Keratinocyte (primary cell): ENCODE measurements around the gene ZNF689.

Experiments
- EZH2 ChIP-seq: IDR thresholded peaks from one replicate; pipeline ENCODE4 v1.6.1; 2012; ENCODE audit warnings: inconsistent platforms, mild to moderate bottlenecking, low read length, moderate library complexity
- TF ChIP-seq, protein P1 (sequence below), 3 experiments: IDR thresholded peaks in 1 of 3; conservative IDR thresholded peaks in 1 of 3; optimal IDR thresholded peaks in 1 of 3; 2 replicates in 2 of 3; 3 replicates in 1 of 3; pipeline versions ENCODE3 to v1.5.1; 2011; ENCODE audit warnings: low read length in 3 of 3, mild to moderate bottlenecking in 3 of 3, moderate library complexity in 2 of 3, control low read depth in 1 of 3, inconsistent platforms in 1 of 3; ENCODE audit not compliant: insufficient read depth in 2 of 3; ENCODE audit errors: extremely low read depth in 1 of 3

DNA sequence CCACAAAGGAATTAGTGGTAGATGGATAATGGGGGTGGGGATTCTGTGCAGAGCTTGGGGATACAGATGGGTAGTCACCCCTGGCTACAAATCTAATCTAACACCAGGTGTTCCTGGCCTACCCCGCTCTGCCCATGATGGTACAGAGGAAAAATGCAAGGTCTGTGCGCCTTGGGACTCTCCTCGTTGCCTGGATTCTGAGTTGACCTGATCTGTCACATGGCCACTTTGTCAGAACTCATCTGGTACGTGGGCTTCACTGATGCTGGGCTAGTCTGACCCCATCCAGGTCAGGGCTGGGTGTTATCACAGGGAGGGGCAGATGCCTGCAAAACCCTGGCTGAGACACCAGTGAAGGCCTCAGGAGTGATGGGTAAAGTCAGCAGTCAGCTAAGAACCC is 57.2 kb downstream of the ZNF689 start:
- TF ChIP-seq, protein P1, sequence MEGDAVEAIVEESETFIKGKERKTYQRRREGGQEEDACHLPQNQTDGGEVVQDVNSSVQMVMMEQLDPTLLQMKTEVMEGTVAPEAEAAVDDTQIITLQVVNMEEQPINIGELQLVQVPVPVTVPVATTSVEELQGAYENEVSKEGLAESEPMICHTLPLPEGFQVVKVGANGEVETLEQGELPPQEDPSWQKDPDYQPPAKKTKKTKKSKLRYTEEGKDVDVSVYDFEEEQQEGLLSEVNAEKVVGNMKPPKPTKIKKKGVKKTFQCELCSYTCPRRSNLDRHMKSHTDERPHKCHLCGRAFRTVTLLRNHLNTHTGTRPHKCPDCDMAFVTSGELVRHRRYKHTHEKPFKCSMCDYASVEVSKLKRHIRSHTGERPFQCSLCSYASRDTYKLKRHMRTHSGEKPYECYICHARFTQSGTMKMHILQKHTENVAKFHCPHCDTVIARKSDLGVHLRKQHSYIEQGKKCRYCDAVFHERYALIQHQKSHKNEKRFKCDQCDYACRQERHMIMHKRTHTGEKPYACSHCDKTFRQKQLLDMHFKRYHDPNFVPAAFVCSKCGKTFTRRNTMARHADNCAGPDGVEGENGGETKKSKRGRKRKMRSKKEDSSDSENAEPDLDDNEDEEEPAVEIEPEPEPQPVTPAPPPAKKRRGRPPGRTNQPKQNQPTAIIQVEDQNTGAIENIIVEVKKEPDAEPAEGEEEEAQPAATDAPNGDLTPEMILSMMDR (optimal IDR thresholded peaks at IDR 0.05 in 1 of 3, IDR thresholded peaks at IDR 0.05 in 1 of 3, conservative IDR thresholded peaks at IDR 0.05 in 1 of 3; ENCODE audit: extremely low read depth in 1 of 3, insufficient read depth in 2 of 3, low read length in 3 of 3): no peak
- TF ChIP-seq EZH2: no peak
